Neural cell (in vitro differentiated cells): ENCODE results near the gene MACROH2A1.

Experiments used
- EZH2 ChIP-seq: fragments of 200-600, 300-800 bp; shearing (Covaris generic), sonication (generic); IDR thresholded peaks from 2 replicates; pipeline ENCODE4 v1.6.1; 2014; ENCODE audit warnings: antibody characterized with exemption, low read length, borderline replicate concordance, mild to moderate bottlenecking; ENCODE audit not compliant: insufficient read depth, poor library complexity, severe bottlenecking
- RAD21 ChIP-seq: fragments of 450-650 bp; conservative IDR thresholded peaks from 2 replicates; pipeline ENCODE4 v1.6.1; 2014; ENCODE audit warnings: antibody characterized with exemption, mild to moderate bottlenecking, moderate library complexity
- TAF1 ChIP-seq: IDR thresholded peaks from 2 replicates; pipeline ENCODE4 v1.6.1; 2012; ENCODE audit warnings: low read depth
- TF ChIP-seq, protein P1 (sequence below): fragments of 450-650 bp; IDR thresholded peaks from 2 replicates; pipeline ENCODE4 v1.5.1; 2014; ENCODE audit warnings: antibody characterized with exemption, mild to moderate bottlenecking, moderate library complexity; ENCODE audit not compliant: poor library complexity, severe bottlenecking

DNA sequence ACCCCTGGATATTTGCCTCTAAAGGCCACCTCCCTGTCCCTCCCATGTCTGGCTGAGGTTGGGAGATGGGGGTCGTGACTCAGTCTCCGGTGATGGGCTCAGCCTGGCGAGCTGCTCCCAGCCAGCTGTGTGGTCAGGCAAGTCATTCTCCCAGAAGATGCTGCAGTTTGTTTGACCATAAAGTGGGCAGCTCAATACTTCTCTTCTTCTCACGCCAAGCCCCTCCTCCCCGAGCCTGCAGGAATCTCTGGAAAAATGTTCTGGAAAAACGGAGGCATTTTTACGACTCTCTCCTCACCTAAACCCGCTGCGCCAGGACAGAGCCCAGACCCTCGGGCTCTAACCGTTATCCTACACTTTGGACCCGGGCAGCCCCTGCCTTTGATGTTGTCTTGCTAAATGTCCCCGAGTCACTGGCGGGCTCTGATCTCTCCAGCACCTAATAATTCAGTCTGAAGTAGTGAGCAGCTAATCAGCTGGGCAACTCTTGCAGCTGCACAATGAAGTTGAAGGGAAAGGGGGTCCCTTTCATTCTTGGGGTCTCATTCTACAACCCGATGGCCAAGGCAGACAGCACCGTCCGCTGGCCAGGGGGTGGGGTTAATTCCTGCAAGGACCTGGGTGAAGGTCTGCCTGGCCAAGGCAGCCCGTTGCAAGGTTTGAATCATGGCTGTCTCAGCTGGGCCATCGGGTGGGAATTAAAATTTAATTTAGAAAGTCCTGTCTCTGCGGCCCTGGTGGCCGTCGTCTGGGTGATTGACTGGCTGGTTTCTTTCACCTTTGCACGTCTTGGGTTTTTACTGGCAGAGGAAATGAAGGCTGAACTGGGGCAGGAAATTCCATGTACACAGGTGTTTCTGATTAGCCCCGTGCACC lies 35.8 kb upstream of the MACROH2A1 start:
- TF ChIP-seq, protein P1, sequence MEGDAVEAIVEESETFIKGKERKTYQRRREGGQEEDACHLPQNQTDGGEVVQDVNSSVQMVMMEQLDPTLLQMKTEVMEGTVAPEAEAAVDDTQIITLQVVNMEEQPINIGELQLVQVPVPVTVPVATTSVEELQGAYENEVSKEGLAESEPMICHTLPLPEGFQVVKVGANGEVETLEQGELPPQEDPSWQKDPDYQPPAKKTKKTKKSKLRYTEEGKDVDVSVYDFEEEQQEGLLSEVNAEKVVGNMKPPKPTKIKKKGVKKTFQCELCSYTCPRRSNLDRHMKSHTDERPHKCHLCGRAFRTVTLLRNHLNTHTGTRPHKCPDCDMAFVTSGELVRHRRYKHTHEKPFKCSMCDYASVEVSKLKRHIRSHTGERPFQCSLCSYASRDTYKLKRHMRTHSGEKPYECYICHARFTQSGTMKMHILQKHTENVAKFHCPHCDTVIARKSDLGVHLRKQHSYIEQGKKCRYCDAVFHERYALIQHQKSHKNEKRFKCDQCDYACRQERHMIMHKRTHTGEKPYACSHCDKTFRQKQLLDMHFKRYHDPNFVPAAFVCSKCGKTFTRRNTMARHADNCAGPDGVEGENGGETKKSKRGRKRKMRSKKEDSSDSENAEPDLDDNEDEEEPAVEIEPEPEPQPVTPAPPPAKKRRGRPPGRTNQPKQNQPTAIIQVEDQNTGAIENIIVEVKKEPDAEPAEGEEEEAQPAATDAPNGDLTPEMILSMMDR, result no peak
- no peak for TF ChIP-seq TAF1
- no peak for TF ChIP-seq EZH2
- TF ChIP-seq RAD21, result no peak
